ENCODE data around the gene SCAMP4. TPM values are rescaled to one million over a fixed set of nuclear protein-coding genes. Genes with fewer than 3 reads are reported as not detected.

Gene SCAMP4
- total and polyA plus RNA-seq, 2 of the 13 experiments (the other 11 are each of a cell fraction or from before 2014, with no cell fraction given), result 10.7 to 13.7 TPM

- TF ChIP-seq ZNF18 (CRISPR knock-in tag; IDR thresholded peaks at IDR 0.05; ENCODE audit: insufficient replicate concordance) (peak; percentile 97), TFE3 (CRISPR knock-in tag; IDR thresholded peaks at IDR 0.05) (no peak), CENPT (CRISPR knock-in tag; IDR thresholded peaks at IDR 0.05; ENCODE audit: low read depth) (no peak), DR1 (CRISPR knock-in tag; IDR thresholded peaks at IDR 0.05) (no peak), ZNF773 (CRISPR knock-in tag; IDR thresholded peaks at IDR 0.05; ENCODE audit: borderline replicate concordance) (0 out of 2 replicates have a peak, but pooled peaks have one; percentile 33), NFAT5 (CRISPR knock-in tag; IDR thresholded peaks at IDR 0.05) (0 out of 2 replicates have a peak, but pooled peaks have one; percentile 25), BRCA1 (CRISPR knock-in tag; IDR thresholded peaks at IDR 0.05) (0 out of 2 replicates have a peak, but pooled peaks have one; percentile 34), ZNF788 (CRISPR knock-in tag; IDR thresholded peaks at IDR 0.05; ENCODE audit: borderline replicate concordance) (peak; percentile 52; the same call in 1 of the 2 replicates), ZNF646 (CRISPR knock-in tag; IDR thresholded peaks at IDR 0.05) (no peak), MAX (IDR thresholded peaks at IDR 0.05) (no peak), HNF4G (IDR thresholded peaks at IDR 0.05; ENCODE audit: borderline replicate concordance, low read depth, low read length) (no peak), HNF4G (CRISPR knock-in tag; IDR thresholded peaks at IDR 0.05; ENCODE audit: borderline replicate concordance, low read depth) (no peak), ATF7 (IDR thresholded peaks at IDR 0.05) (no peak), ATF7 (CRISPR knock-in tag; IDR thresholded peaks at IDR 0.05) (no peak)
These were observed 3.2 kb upstream of the SCAMP4 start (continued) for GRCh38 chr19:1901940-1902404.

All from HepG2 (cell line).